IPS DF 19.7 (cell line): Measurements from ENCODE around the gene USP7.

Experiments used
- DNase-seq: peaks from one replicate; pipeline ENCODE4 v3.0.0-alpha.2; 2013; ENCODE audit warnings: low read depth, low spot score

The USP7 gene

DNA sequence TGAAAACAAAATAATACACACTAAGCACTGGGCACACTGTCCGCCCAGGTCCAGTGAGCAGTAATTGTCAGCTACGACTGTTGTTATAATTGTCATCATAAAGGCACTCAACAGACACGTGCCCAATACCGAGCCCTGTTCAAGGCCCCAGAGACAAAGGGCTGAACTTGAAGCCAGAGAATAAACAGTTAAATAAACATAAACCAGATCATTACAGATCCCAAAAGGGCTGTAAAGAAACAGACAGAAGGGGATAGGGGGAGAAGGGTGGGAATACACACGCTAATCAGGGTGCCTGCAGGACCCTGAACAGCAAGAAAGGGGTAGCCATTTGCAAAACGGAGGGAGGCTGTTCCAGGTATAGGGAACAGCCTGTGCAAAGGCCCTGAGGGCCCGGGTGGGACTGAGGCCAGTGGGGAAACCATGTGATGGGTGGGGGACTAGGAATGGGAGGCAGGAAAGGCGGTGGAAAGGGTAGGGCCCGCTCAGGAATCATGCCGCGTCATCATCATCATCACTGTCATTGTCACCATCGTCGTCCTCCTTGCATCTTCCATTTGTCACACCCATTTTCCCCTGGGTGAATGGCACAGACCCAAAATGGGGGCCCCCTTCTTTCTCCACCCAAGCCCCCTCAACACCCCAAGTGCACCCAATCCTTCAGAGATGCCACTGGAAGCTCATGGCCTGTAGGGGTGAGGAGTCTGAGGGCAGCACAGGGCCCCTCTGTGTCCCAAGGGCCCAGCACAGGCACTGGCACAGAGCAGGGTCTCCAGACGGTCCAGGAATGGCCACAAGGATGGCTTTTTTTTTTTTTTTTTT, 101.2 kb downstream of the USP7 start:
- no peak for DNase-seq

DNA sequence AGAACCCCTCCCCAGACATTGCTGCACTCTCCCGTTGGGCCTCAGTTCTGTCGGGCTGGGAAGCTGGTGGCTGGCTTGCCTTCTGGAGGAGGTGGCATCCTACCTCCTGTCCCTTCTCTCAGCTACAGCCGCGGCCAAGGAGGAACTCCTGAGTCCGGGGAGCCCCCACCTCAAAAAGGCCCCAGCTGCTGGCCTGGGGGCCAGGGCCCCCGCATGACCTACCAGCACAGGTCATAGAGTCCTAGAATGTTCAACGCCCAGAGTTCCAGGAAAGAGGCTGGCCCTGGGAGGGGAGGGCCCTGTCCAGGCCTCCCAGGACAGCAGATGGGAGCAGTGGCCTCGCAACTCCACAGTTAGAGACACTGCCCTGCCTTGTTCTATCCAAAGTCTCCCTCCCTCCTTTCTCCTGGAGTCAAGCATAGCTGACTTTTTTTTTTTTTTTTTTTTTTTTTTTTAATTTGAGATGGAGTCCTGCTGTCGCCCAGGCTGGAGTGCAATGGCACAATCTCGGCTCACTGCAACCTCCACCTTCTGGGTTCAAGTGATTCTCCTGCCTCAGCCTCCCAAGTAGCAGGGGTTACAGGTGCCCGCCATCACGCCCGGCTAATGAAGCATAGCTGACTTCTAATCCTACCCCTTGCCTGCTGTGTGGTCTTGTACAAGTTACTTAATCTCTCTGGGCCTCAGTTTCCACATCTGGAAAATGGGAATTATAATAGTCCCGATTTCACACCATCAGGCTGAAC, 102.0 kb downstream of the USP7 start:
- DNase-seq = no peak

GRCh38 chr16:8859913-8860881, 103.5 kb downstream of the USP7 start:
- DNase-seq = no peak

DNA sequence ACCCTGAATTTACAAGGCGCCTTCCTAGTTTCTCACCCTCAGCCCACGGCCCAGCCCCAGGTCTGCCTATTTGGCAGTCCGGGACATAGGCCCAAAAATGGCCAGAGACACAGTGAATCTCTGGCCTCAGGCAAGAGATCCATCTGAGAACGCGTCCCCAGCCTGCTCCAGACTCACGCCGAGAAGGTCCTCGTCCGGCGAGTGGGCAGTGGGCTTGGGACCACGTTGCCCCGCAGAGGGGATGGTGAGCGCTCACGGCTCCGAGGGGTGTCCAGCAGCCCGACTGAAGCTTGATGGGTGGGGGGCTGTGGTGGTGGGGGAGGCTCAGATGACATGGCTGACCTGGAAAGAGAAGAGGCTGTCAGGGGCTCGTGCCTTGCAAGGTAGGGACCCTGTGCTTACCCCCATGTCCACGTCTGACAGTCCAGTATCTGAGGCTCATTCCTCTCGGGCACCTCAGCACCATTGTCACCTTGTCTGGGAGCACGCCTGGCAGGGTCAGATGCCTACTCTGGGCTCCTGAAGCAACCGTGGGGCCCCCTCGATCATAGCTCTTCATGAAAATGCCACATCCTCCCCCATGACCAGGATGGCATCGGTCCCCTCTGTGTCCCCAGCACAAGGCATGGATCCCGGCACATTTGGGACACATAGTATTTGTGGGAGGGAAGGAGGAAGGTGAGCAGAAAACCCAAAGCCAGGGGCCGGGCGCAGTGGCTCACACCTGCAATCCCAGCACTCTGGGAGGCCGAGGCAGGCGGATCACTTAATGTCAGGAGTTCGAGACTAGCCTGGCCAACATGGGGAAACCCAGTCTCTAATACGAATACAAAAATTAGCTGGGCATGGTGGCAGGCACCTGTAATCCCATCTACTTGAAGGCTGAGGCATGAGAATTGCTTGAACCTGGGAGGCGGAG, 104.5 kb downstream of the USP7 start:
- no peak for DNase-seq

- DNase-seq = no peak
These were observed 107.7 kb downstream of the USP7 start for GRCh38 chr16:8855972-8856371.

GRCh38 chr16:8855051-8855786, 108.5 kb downstream of the USP7 start:
- no peak for DNase-seq

DNA sequence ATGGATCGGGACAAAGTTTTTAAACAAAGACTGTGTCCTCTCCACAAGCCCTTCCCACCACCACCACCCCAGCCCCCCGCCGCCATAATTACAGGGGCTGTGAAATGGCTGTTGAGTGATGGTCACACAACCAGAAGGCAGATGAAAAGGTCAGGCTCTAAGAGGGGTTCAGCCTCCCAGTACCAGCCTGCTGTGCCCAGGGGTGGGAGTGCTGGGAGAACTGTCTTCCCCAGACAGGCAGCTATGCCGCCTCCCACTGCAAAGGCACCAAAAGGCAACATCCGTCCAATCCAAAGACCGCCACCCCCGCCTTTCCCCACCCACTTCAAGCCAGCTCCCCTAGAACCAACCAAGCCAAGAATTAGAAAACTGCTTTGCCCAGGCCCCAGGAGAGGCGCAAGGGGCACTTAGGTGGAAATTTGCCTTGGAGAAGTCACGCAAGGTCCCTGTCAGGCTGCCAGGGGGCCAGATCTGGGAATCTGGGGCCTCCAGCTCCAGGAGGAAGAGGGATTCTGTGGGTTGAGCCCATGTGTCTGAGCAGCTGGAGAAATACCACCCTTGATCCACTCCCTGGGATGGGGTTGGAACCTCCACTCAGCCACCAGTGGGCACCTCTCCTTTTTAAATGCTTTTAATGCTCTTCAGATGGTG, 109.3 kb downstream of the USP7 start:
- DNase-seq = no peak

GRCh38 chr16:8853611-8854010, 110.1 kb downstream of the USP7 start:
- no peak for DNase-seq

- no peak for DNase-seq
These were observed 110.6 kb downstream of the USP7 start for GRCh38 chr16:8853150-8853549.

DNA sequence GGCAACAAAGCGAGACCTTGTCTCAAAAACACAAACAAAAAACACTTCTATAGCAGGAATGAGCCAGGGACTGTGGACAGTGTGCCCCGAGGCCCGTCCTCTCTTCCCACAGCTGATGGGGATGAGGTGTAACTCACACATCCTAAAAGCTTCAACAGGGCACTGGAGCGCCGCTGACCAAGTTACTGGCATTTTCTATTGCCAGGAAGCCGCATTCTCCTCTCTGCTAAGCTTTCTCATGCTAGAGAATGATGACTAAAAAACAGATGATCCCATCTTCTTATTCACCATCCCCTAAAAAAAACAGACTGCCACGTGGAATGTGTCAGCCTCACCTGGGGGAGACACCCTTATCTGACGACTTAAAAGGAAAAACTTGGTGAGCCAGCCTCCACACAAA, 111.2 kb downstream of the USP7 start:
- DNase-seq = no peak

- DNase-seq = no peak
These were observed 111.8 kb downstream of the USP7 start for GRCh38 chr16:8851761-8852403.

DNA sequence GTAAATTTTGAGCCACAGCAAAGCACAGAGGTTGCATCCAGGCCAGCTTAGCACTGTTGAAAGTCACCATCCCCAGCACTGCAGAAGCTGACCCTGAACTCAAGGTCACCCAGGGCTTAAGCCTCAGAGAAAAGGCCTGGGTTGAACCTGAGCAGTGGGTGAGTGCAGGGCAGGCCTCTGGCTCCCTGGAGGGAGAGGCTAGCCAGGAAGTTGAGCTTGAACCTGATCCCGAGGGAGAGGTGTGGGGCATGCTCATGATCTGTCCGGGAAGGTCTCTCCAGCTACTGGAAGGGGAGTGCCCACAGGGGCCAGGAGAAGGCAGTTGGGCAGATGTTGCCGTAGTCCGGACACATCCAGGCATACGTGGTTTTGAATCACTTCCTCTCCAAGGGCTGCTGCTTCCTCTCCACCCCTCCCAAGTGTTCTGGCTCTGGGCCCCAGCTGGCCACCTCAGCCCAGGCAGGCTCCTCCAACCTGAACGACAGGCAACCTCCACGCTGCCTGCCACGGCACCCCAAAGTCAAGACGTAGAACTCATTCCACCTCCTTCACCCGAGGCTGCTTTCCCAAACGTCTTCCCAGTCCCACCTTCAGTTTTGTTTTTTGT, 113.3 kb downstream of the USP7 start:
- no peak for DNase-seq

GRCh38 chr16:8849411-8850011, 114.2 kb downstream of the USP7 start:
- DNase-seq = no peak

- DNase-seq = no peak
These were observed 114.7 kb downstream of the USP7 start for GRCh38 chr16:8848939-8849391.

DNA sequence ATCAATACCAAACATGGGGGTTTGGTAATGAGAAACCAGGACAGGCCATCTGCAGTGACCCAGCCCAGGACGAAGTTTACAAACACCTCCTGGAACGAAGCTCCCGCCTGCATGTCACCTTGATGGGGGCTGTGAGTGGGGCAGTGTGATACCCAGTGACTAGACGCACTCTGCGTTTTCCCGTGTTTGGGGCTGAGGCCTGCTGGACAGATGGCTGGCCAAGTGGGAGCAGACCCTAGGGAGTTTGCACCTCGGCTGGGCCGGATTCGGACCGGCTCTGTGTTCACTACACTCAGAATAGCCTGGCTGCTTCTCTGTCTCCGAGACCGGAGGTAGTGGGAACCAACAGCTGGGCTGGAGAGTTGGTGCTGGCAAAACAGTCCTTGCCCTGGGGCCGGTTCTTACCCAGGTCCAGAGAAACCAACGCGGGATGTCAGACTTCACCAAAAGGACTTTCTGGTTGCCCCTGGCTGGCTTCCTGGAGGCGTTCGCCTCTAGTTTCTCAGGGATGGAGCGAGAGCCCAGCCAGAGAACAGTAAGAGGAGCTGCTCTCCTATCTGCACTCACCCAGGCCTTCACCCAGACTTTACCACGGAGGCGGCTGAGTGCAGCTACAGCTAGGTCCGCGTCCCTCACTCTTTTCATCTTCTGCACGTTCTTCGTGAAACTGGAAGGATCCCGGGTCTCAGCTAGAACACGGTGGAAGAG, 115.3 kb downstream of the USP7 start:
- no peak for DNase-seq

DNA sequence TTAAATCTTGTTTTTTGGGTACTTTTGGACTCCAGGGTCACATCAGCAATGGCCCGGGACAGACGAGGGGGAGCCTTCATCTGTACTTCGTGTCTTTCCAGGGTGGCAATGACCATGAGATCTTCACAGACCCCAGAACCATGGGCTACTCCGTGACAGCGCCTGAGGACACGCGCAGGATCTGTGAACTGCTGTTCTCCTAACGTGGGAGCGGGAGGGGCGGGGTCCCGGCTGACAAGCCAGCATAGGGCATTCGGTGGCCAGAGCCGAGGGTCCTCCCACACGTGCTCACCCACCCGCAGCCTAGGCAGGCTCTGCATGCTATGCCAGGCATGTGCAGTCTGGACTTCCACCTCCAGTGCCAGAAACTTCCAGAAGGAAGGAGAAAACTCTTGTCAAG, 116.1 kb downstream of the USP7 start:
- DNase-seq = no peak

- no peak for DNase-seq
These were observed 116.6 kb downstream of the USP7 start for GRCh38 chr16:8847145-8847544.
